Karpas-422 (cell line): ENCODE results near the gene KIF20B. TPM values are rescaled to one million over a fixed set of nuclear protein-coding genes. Genes with fewer than 3 reads are reported as not detected.
A peak's percentile ranks its signal among the peaks of the same experiment; 100 is the strongest.

Experiments used
- DNase-seq: peaks from one replicate; pipeline ENCODE4 v3.0.0-alpha.2; 2015
- H2AFZ ChIP-seq: fragments of 200-600 bp; sonication (generic); 2 replicates; pipeline ENCODE4 v1.6.1; 2014; ENCODE audit warnings: antibody characterized with exemption, low read length, mixed read lengths
- H3K27ac ChIP-seq: fragments of 200-600 bp; sonication (generic); 2 replicates; pipeline ENCODE4 v1.5.1; 2014; ENCODE audit warnings: mild to moderate bottlenecking, low read length, moderate library complexity
- H3K27me3 ChIP-seq: fragments of 200-600 bp; sonication (generic); 2 replicates; pipeline ENCODE4 v1.6.1; 2014; ENCODE audit warnings: low read length, mixed read lengths
- H3K36me3 ChIP-seq: fragments of 200-600 bp; sonication (generic); 2 replicates; pipeline ENCODE4 v1.6.1; 2014; ENCODE audit warnings: low read length, mixed read lengths; ENCODE audit not compliant: insufficient read depth
- H3K4me1 ChIP-seq: fragments of 200-600 bp; sonication (generic); 2 replicates; pipeline ENCODE4 v1.6.1; 2014; ENCODE audit warnings: mild to moderate bottlenecking, low read length, mixed read lengths
- H3K4me2 ChIP-seq: fragments of 200-600 bp; sonication (generic); 2 replicates; pipeline ENCODE4 v1.6.1; 2014; ENCODE audit warnings: low read length, low read depth, mild to moderate bottlenecking; ENCODE audit not compliant: poor library complexity, severe bottlenecking
- H3K4me3 ChIP-seq: fragments of 200-600 bp; sonication (generic); 2 replicates; pipeline ENCODE4 v1.5.1; 2014; ENCODE audit warnings: mild to moderate bottlenecking, antibody characterized with exemption, low read length, mixed read lengths
- H3K79me2 ChIP-seq: fragments of 200-600 bp; sonication (generic); 2 replicates; pipeline ENCODE4 v1.6.1; 2014; ENCODE audit warnings: mild to moderate bottlenecking, low read length, mixed read lengths
- H3K9ac ChIP-seq: fragments of 200-600 bp; sonication (generic); 2 replicates; pipeline ENCODE4 v1.6.0; 2014; ENCODE audit warnings: low read length
- H3K9me2 ChIP-seq: fragments of 200-600 bp; sonication (generic), shearing (Covaris generic); replicated peaks from 2 replicates; pipeline ENCODE4 v1.6.0; 2014; ENCODE audit warnings: mild to moderate bottlenecking, low read length, moderate library complexity; ENCODE audit not compliant: insufficient read depth
- H3K9me3 ChIP-seq: fragments of 300-700, 200-600 bp; sonication (generic); 2 replicates; pipeline ENCODE4 v1.6.1; 2014; ENCODE audit warnings: low read length, mixed read lengths
- H4K20me1 ChIP-seq: fragments of 200-600 bp; sonication (generic); 2 replicates; pipeline ENCODE4 v1.6.1; 2014; ENCODE audit warnings: mild to moderate bottlenecking, antibody characterized with exemption, low read length, low read depth; ENCODE audit not compliant: insufficient read depth
- total RNA-seq: library from RNA; depleted of rRNA; stranded (reverse); fragments of >200 nt; shearing (Covaris generic); gene quantifications from 2 replicates; pipeline ENCODE4 v1.2.3, GENCODE V29; 2014; ENCODE audit warnings: low replicate concordance

Gene KIF20B
- total RNA-seq, 1 experiment from 2014 or later: 11.5 TPM

DNA sequence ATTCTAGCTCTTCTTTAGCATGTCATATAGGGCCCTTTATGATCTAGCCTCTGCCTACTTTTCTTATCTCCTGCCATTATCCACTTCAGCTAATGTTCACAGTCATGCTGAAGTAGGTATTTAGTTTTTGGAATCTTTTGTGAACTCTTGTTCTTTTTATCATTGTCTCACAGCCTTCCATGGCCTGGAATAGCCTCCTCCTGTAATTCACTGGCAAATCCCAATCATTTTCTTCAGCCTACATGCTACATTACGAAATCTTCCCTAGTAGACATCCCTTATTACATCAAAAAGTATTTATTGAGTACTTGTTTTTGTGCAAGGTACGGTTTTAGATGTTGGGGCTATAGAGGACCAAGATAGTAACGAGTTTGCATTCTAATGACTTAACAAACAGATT is 3.4 kb upstream of the KIF20B start:
- no peak for DNase-seq
- Histone ChIP-seq H3K4me2 (no peak overlapping the region), H3K79me2 (peaks cover 18% of the 10 kb centered on the region), H3K27ac (no peak overlapping the region), H3K27me3 (no peaks in the 10 kb centered on the region), H3K9me3 (no peaks in the 10 kb centered on the region), H3K9ac (no peak overlapping the region), H3K4me1 (peaks cover 13% of the 10 kb centered on the region), H4K20me1 (no peaks in the 10 kb centered on the region; the same call in 1 of the 2 replicates), H3K36me3 (no peaks in the 10 kb centered on the region), H3K9me2 (no peaks in the 10 kb centered on the region), H3K4me3 (no peak overlapping the region), H2AFZ (no peak overlapping the region)

GRCh38 chr10:89699581-89700064 is 1.8 kb upstream of the KIF20B start:
- H2AFZ ChIP-seq: no peak overlapping the region
- no peak overlapping the region for H3K4me3 ChIP-seq
- H3K27me3 ChIP-seq: no peaks in the 10 kb centered on the region
- H3K36me3 ChIP-seq: no peaks in the 10 kb centered on the region
- H3K9ac ChIP-seq: no peak overlapping the region
- peaks cover 35% of the 10 kb centered on the region for H3K79me2 ChIP-seq
- no peak for DNase-seq
- no peak overlapping the region for H3K4me2 ChIP-seq
- H4K20me1 ChIP-seq: no peaks in the 10 kb centered on the region; the same call in 1 of the 2 replicates
- H3K9me3 ChIP-seq: no peaks in the 10 kb centered on the region
- H3K9me2 ChIP-seq: no peaks in the 10 kb centered on the region
- H3K27ac ChIP-seq: no peak overlapping the region
- H3K4me1 ChIP-seq: peaks cover 19% of the 10 kb centered on the region

DNA sequence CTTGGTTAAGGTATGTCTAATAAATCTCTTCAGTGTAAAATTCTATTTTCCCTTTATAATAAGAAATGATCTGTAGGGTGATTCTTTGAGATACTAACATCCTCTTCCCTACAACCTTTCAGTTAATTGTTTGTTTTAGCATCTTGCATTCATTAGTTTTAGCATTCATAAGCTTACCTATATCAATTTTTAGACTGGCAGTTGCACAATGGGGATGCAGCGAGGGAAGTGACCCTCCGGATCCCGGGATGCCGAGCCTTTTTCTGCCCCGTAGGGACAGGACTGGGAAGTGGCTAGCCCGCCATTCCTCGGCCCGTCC is 508 bp upstream of the KIF20B start:
- peaks cover 47% of the 10 kb centered on the region for H3K79me2 ChIP-seq
- peak overlapping the region; percentile 92 for H2AFZ ChIP-seq
- no peaks in the 10 kb centered on the region for H3K27me3 ChIP-seq
- no peak for DNase-seq
- peaks cover 19% of the 10 kb centered on the region for H3K4me1 ChIP-seq
- H3K9ac ChIP-seq: peak overlapping the region; percentile 86
- no peaks in the 10 kb centered on the region for H3K9me2 ChIP-seq
- no peaks in the 10 kb centered on the region; the same call in 1 of the 2 replicates for H4K20me1 ChIP-seq
- peak overlapping the region; percentile 42; the same call in 1 of the 2 replicates for H3K27ac ChIP-seq
- H3K9me3 ChIP-seq: no peaks in the 10 kb centered on the region
- H3K36me3 ChIP-seq: no peaks in the 10 kb centered on the region; the same call in 1 of the 2 replicates
- peak overlapping the region; percentile 88 for H3K4me3 ChIP-seq
- H3K4me2 ChIP-seq: peak overlapping the region; percentile 91

GRCh38 chr10:89702121-89702480 is 711 bp downstream of the KIF20B start:
- H3K4me3 ChIP-seq: peak overlapping the region; percentile 88
- H3K9ac ChIP-seq: peak overlapping the region; percentile 78
- no peaks in the 10 kb centered on the region; the same call in 1 of the 2 replicates for H3K36me3 ChIP-seq
- peak; percentile 49 for DNase-seq
- H3K27ac ChIP-seq: peak overlapping the region; percentile 58; the same call in 1 of the 2 replicates
- H3K79me2 ChIP-seq: peaks cover 60% of the 10 kb centered on the region
- H4K20me1 ChIP-seq: no peaks in the 10 kb centered on the region; the same call in 1 of the 2 replicates
- H3K4me1 ChIP-seq: peaks cover 19% of the 10 kb centered on the region
- H3K9me3 ChIP-seq: no peaks in the 10 kb centered on the region
- H3K9me2 ChIP-seq: no peaks in the 10 kb centered on the region
- H3K4me2 ChIP-seq: peak overlapping the region; percentile 80
- no peak overlapping the region for H2AFZ ChIP-seq
- H3K27me3 ChIP-seq: no peaks in the 10 kb centered on the region

GRCh38 chr10:89705466-89705865 is 4.1 kb downstream of the KIF20B start:
- DNase-seq: no peak
- no peak overlapping the region for H3K9ac ChIP-seq

DNA sequence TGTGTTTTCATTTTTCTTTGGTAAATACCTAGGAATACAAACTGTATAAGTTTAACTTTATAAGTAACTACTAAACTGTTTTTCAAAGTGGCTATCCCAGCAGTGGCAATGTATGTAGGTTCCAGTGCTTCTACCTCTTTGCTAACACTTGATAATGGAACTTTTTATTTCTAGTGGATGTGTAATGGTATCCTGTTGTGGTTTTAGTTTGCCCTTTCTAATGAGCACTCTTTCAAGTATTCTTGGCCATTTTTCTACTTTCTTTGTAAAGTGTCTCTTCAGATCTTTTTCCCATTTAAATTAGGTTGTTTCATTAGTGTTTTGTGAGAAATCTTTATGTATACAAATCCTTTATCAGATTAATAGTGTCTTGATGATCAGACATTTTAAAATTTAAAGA is 4.6 kb downstream of the KIF20B start:
- H3K9me2 ChIP-seq: no peaks in the 10 kb centered on the region
- DNase-seq: no peak
- H3K9me3 ChIP-seq: no peaks in the 10 kb centered on the region
- no peak overlapping the region for H3K27ac ChIP-seq
- H3K79me2 ChIP-seq: peaks cover 94% of the 10 kb centered on the region
- H3K4me1 ChIP-seq: peaks cover 12% of the 10 kb centered on the region
- no peak overlapping the region for H2AFZ ChIP-seq
- no peaks in the 10 kb centered on the region; the same call in 1 of the 2 replicates for H4K20me1 ChIP-seq
- no peak overlapping the region for H3K4me3 ChIP-seq
- no peak overlapping the region for H3K9ac ChIP-seq
- peaks cover 8% of the 10 kb centered on the region; the same call in 1 of the 2 replicates for H3K36me3 ChIP-seq
- H3K27me3 ChIP-seq: no peaks in the 10 kb centered on the region
- H3K4me2 ChIP-seq: no peak overlapping the region

More at GRCh38 chr10:89705466-89705865, 4.1 kb downstream of the KIF20B start:
- Histone ChIP-seq H3K27me3 (no peaks in the 10 kb centered on the region), H3K9me2 (no peaks in the 10 kb centered on the region), H3K4me1 (peaks cover 15% of the 10 kb centered on the region), H4K20me1 (no peaks in the 10 kb centered on the region; the same call in 1 of the 2 replicates), H3K4me3 (no peak overlapping the region), H3K36me3 (peaks cover 4% of the 10 kb centered on the region; the same call in 1 of the 2 replicates), H3K27ac (no peak overlapping the region), H3K4me2 (no peak overlapping the region), H2AFZ (no peak overlapping the region), H3K79me2 (peaks cover 90% of the 10 kb centered on the region), H3K9me3 (no peaks in the 10 kb centered on the region)

GRCh38 chr10:89707372-89707771 is 6.0 kb downstream of the KIF20B start:
- Histone ChIP-seq H3K4me1 (peaks cover 11% of the 10 kb centered on the region), H3K4me2 (no peak overlapping the region), H3K9ac (no peak overlapping the region), H3K27ac (no peak overlapping the region), H4K20me1 (no peaks in the 10 kb centered on the region), H2AFZ (no peak overlapping the region), H3K9me3 (no peaks in the 10 kb centered on the region), H3K4me3 (no peak overlapping the region), H3K79me2 (peaks cover 96% of the 10 kb centered on the region), H3K27me3 (no peaks in the 10 kb centered on the region), H3K36me3 (peaks cover 11% of the 10 kb centered on the region), H3K9me2 (no peaks in the 10 kb centered on the region)
- DNase-seq: no peak

DNA sequence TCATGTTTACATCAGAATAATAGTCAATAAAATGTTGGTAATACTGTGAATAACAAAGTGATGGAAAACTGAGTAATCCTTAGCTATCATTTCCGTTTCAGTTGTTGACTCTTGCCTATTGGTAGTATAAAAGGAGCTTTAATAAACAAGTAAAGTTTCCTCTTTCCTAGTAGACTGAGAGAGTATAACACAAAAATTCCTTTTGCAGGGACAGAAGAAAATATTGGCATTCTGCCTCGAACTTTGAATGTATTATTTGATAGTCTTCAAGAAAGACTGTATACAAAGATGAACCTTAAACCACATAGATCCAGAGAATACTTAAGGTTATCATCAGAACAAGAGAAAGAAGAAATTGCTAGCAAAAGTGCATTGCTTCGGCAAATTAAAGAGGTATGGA is 9.4 kb downstream of the KIF20B start:
- H3K27me3 ChIP-seq: no peaks in the 10 kb centered on the region
- H3K36me3 ChIP-seq: peaks cover 12% of the 10 kb centered on the region
- no peaks in the 10 kb centered on the region for H3K9me3 ChIP-seq
- H3K4me2 ChIP-seq: no peak overlapping the region
- H3K79me2 ChIP-seq: peaks cover 64% of the 10 kb centered on the region
- no peaks in the 10 kb centered on the region for H3K9me2 ChIP-seq
- no peaks in the 10 kb centered on the region for H3K4me1 ChIP-seq
- no peak for DNase-seq
- H3K27ac ChIP-seq: no peak overlapping the region
- H2AFZ ChIP-seq: no peak overlapping the region
- H3K4me3 ChIP-seq: no peak overlapping the region
- no peaks in the 10 kb centered on the region for H4K20me1 ChIP-seq
- H3K9ac ChIP-seq: no peak overlapping the region
